HG03378 (cell line): ENCODE data around the gene SMG5.
"Not testable (repeated sequence)": the region's sequence is repeated elsewhere in the genome, so short reads cannot be mapped to it uniquely, and the experiment has no call there.

Experiments
- ATAC-seq: cut with Tn5 transposase; IDR thresholded peaks from one replicate; pipeline ENCODE4 v1.9.1; 2021; ENCODE audit warnings: mild to moderate bottlenecking, moderate library complexity; ENCODE audit not compliant: unreplicated experiment

Gene SMG5

DNA sequence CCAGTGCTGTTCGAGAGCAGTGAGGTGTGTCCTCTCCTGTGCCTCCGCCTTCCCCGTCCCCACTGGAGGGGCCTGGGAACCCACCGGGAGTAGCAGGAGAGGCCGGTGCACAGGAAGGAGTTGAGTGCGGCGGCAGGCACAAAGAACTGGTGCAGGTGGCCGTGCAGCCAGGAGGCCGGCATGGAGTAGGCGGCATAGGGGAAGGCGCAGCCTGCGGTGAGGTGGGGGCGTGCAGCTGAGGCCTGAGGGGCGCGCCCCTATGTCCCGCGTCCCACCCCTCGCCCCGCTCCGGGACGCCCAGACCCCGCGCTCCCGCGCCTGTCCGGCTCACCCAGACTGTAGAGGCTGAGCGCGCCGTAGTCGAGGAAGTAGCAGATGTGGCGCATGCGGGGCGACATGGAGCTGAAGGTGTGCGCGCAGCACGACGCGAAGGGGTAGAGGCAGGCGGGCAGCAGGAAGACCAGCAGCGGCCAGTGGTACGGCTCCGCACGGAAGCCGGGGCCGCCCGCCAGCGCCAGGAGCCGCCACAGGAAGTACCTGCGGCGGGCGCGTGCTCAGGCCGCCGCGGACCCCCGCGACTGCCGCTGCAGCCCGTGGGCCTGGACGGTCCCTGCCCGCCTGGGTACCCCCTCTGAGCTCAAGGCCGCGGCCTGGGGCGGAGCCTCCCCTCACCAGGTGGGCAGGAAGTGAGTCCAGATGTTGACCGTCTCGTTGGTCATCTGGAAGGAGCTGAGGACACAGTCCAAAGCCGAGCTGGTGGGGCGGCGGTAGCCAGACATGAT is 37.0 kb downstream of the SMG5 start:
- no peak for ATAC-seq

- no peak for ATAC-seq
Observed at GRCh38 chr1:156244712-156245111, 37.9 kb downstream of the SMG5 start.

- ATAC-seq, result no peak
Observed at GRCh38 chr1:156244126-156244525, 38.5 kb downstream of the SMG5 start.

GRCh38 chr1:156242738-156243137 is 39.9 kb downstream of the SMG5 start:
- ATAC-seq, result no peak

GRCh38 chr1:156241926-156242325 is 40.7 kb downstream of the SMG5 start, which contains the start of gene BGLAP:
Gene BGLAP, plus strand, starts transcription at chr1:156242184. Its CDS starts 48 bp downstream, at chr1:156242232.
- ATAC-seq, result no peak

DNA sequence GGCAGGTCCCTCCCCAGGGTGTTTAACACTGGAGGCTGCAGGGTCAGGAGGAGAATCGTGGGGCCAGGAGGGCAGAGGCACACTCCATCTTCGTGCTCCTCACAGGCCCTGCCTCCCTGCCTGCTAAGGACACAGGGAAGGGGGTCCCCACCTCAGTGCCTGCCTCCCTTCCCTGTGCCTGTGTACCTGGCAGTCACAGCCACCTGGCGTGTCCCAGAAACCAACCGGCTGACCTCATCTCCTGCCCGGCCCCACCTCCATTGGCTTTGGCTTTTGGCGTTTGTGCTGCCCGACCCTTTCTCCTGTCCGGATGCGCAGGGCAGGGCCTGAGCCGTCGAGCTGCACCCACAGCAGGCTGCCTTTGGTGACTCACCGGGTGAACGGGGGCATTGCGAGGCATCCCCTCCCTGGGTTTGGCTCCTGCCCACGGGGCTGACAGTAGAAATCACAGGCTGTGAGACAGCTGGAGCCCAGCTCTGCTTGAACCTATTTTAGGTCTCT is 41.3 kb downstream of the SMG5 start:
- no peak for ATAC-seq

DNA sequence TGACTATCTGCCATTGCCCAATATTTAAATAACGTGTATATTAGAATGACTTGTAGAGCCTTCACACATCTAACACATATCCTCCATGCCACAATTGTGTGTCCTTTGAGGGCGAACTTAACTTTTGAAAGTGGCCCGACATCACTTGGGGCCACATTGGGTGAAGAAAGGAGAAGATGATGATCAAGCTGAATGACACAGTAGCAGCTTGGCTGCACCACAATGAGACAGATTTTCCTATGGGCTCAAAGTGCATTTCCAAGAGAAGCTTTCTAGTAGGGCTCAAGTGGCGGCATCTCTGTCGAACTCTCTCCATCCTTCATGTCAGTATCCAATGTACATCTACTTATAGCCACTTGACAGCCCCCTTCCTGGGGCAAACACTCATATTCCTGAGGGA is 44.4 kb downstream of the SMG5 start:
- ATAC-seq, result no peak

GRCh38 chr1:156236164-156236563 is 46.5 kb downstream of the SMG5 start:
- no peak for ATAC-seq

DNA sequence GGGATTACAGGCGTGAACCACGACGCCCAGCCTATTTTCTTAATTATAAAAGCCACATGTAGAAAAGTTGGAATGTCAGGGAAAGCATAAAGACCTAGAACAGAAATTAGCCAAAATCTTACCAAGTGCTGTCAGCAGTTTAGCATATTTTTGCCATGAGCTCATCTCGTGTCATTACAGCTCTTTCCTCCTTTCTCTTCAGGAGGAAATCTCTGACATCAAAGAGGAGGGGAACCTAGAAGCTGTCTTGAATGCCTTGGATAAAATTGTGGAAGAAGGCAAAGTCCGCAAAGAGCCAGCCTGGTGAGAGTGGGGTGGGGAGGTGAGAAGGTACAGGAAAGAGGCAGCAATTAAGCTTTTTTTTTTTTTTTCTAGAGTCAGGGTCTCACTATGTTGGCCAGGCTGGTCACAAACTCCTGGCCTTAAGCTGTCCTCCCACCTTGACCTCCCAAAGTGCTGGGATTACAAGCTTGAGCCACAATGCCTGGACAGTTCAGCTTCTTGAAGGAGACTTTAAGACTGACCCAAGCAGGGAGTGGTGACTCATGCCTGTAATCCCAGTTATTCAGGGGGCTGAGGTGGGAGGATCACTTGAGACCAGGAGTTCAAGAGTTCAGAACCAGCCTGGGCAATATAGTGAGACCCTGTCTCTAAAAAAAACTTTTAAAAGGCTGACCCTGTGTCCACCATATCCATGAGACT is 49.0 kb downstream of the SMG5 start:
- no peak for ATAC-seq

- ATAC-seq, result no peak
Observed at GRCh38 chr1:156232201-156232894, 50.3 kb downstream of the SMG5 start.

DNA sequence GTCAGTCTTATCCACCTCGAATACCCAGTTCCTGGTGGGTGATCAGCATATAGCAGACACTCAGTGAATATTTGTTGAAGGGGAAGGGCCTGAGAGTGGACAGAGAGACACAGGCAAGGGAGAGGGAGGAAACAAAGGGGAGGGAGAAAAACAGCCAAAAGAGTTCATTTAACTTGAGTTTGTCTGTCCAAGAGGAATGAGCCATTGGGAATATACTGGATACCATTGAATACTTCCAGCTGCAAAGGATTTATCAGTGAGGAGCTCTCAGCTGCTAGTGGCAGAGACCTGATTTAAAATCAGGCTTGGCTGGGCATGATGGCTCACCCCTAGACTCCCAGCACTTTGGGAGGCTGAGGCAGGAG is 52.2 kb downstream of the SMG5 start:
- no peak for ATAC-seq

DNA sequence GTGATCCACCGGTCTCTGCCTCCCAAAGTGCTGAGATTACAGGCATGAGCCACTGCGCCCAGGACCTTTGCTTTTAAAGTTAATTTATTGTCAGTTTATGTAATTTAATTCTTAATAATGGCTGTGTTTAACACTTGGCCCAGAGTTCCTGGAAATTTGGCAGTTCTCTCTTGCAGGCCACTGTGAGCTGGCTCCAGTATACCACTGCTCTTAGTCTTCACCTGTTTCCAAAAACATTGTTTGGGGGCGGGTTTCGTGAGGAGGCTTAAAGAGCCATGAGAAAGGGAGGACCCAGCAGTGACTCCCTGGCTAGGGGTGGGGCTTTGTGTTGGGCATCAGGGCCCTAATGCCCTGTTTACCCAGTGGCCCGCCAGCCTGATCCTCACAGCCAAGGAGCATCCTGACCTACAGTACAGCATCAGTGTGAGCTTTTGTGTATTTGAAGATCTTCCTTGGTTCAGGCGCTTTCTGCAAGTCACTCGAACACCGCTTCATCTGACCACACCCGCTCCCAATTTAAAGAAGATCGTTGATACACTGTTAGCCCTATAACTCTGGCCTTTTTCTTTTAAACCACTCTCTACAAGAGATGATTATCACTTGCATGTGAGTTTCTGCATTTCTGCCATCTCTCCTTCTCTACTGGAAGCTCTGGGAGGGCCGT is 52.7 kb downstream of the SMG5 start:
- no peak for ATAC-seq

- ATAC-seq, result no peak
Observed at GRCh38 chr1:156228501-156228900, 54.1 kb downstream of the SMG5 start.

DNA sequence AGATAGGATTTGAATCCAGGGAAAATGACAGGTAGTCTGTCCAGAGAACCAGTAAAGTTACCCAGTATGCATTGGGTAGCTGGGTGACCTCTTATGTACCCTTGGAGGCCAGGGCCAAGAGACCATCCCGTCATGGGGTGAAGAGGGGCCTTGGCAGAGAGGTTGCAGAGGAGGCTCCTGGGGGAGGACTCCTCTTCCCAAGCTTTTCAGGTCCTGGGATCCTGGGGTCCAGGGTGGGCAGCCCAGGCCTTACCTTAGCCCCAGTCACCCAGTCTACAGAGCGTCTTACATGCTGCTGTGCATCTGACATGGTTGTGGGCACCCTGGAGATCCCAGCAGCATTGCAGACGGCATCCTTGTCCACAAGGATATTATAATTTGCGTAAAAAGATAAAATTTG is 55.8 kb downstream of the SMG5 start:
- no peak for ATAC-seq

- ATAC-seq, result peak; percentile 53
Observed at GRCh38 chr1:156226116-156226538, 56.5 kb downstream of the SMG5 start.

DNA sequence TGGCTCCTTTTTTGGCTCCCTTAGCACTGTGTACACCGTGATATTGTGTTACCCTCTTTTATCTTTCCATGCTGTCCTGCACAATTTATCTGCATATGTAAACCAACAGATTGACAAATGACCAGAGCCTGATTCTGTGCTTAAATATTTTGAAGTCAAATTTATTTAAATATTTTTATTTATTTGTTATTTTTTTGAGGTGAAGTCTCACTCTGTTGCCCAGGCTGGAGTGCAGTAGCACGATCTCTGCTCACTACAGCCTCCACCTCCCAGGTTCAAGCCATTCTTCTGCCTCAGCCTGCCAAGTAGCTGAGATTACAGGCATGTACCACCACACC is 57.0 kb downstream of the SMG5 start:
- no peak for ATAC-seq

GRCh38 chr1:156221986-156222692 is 60.5 kb downstream of the SMG5 start:
- no peak for ATAC-seq

DNA sequence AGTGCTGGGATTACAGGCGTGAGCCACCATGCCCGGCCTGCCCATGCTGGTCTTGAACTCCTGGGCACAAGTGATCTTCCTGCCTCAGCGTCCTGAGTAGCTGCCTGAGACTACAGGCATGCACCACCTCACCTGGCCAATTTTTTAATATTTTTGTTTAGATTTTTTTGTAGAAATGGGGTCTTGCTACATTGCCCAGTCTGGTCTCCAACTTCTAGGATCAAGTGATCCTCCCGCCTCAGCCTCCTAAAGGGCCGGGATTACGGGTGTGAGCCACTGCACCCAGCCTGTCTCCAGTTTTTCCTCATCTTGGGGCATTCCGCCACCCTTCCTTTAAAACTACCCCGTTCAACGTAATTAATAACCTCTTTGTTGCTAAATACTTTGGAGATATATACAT is 62.4 kb downstream of the SMG5 start:
- no peak for ATAC-seq

DNA sequence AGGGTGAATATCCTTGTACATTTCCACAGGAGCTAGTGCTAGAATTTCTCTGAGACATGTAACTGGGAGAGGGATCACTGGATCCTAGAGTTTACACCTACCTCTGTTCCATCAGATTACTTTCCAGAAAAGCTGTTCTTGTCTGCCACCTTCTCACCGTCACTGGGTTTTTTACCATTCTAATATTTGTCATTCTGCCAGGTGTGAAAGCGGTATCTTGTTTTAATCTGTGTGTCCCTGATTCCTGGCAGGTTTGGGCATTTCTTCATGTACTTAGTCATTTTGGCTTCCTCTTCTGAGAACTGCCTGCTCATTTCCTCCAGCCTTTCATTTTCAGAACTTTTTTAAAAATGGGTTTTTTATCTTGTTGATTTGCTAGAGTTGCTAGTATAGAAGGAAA is 64.8 kb downstream of the SMG5 start:
- ATAC-seq, result no peak

DNA sequence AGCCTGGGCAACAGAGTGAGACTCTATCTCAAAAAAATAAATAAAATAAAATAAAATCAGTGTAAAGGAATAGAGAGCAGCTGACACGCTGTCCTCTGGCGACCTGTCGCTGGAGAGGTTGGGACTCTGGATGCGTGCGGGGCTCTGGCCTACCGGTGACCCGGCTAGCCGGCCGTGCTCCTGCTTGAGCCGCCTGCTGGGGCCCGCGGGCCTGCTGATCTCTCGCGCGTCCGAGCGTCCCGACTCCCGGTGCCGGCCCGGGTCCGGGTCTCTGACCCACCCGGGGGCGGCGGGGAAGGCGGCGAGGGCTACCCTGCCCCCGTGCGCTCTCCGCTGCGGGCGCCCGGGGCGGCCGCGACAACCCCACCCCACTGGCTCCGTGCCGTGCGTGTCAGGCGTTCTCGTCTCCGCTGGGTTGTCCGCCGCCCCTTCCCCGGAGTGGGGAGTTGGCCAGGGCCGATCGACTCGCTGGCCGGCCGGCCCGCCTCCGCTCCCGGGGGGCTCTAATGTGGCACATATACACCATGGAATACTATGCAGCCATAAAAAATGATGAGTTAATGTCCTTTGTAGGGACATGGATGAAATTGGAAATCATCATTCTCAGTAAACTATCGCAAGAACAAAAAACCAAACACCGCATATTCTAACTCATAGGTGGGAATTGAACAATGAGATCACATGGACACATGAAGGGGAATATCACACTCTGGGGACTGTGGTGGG is 66.1 kb downstream of the SMG5 start:
- not testable (repeated sequence) for ATAC-seq
